Cerebellar nuclear complex (tissue), 1 donor: ENCODE results near the gene LHCGR.
"Not testable (repeated sequence)": the region's sequence is repeated elsewhere in the genome, so short reads cannot be mapped to it uniquely, and the experiment has no call there.

Source experiments
- DNase-seq, 2 experiments: peaks; one replicate each; lab custom pipeline; 2025; lab: John Stamatoyannopoulos, UW

The LHCGR gene

GRCh38 chr2:48709096-48710034 lies 46.2 kb downstream of the LHCGR start:
- no peak for DNase-seq

GRCh38 chr2:48707466-48707865 lies 48.1 kb downstream of the LHCGR start:
- no peak for DNase-seq

DNA sequence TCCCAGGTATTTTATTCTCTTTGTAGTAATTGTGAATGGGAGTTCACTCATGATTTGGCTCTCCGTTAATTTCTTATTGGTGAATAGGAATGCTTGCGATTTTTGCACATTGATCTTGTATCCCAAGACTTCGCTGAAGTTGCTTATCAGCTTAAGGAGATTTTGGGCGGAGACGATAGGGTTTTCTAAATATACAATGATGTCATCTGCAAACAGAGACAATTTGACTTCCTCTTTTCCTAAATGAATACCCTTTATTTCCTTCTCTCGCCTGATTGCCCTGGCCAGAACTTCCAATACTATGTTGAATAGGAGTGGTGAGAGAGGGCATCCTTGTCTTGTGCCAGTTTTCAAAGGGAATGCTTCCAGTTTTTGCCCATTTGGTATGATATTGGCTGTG lies 51.9 kb downstream of the LHCGR start:
- DNase-seq: not testable (repeated sequence)

GRCh38 chr2:48699348-48699930 lies 56.1 kb downstream of the LHCGR start:
- no peak for DNase-seq

- DNase-seq: no peak
Observed at GRCh38 chr2:48696881-48697280, 58.6 kb downstream of the LHCGR start.

DNA sequence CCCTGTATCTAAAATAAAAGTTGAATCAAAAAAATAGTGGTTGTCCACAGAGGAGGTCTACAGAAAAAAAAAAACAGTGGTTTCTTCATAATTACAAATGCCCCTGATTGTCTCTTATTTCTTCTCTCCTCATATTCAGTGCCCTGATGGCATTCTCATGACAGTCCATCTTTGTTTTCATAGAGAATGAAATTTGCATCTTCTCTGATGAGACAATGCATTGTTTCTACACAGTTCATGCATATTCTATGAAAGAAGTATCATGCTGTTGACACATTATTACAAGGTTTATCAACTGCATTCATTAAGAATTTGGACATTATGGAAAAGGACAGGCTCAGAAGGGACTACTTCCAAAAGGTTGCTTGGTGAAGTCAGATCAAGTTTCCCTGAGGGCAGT lies 59.5 kb downstream of the LHCGR start:
- DNase-seq: no peak

DNA sequence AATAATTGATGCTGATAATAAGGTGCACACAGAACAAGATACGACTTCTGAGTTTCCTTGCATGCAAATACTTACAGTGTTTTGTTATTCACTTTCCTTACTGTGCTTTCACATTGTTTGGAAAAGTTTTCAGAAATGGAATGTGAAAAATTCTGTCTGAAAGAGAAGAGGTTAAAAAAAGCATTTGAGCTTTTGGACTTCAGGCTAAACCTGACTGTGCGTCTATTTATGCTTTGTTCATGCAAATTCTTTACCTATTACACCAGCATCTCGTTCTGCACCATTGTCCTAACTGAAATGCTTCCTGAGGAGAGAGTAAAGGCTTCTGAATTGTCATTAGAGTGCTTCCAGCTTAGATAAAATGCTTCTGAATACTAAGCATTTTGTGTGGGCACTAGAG lies 61.4 kb downstream of the LHCGR start:
- DNase-seq: no peak

- no peak for DNase-seq
Observed at GRCh38 chr2:48693645-48694044, 61.9 kb downstream of the LHCGR start.

GRCh38 chr2:48693066-48693465 lies 62.5 kb downstream of the LHCGR start:
- no peak for DNase-seq

DNA sequence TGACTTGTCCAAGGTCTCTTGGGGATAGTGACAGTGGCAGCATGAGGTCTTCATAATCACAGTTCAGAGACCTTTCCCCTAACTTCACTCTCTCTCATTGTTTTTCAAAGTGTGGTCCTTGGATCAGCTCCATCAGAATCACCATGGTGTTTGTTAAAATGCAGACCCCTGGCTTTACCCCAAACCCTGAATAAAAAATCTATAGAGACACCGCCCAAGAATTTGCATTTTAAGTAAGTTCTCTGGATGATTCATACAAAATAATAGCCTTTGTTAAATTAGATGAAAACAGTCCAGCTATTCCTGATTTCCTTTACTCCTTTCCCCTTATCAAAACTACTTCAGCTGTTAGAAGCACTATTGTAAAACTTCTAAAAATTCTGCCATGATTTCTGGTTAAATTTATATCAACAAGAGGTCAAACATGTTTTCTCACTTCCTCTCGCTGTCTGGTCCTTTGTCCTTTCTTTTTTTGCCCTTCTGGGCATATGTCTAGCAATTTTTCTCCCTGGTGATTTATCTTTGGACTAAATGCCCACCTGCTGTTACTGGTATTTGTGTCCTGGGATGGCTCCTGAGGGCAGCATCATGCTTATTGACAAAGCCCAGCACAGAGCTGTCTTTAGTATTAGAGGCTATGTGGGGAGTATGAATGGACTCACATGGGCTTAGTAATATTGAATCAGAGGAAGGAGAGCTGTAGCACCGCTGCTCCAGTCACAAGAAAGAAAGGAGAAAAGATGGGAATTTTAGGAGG lies 63.4 kb downstream of the LHCGR start:
- no peak for DNase-seq

DNA sequence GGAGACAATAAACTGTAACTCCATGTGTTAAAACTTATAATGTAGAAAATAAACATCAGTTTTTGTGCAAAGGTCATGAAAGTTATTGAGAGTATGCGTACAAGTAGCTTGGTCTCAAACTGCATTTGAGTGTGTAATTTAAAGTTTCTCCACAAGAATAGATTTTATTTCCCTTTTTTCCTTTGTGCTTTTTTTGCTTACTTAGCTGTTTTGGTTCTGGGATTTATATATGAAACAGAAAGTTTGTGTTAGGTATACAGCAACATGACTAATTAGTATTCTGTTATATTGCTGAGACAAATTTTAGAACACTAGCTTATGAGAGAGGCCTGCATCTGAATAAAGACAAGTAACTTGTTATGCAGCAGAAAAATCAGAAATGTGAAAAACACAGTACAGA lies 70.4 kb downstream of the LHCGR start:
- no peak for DNase-seq

DNA sequence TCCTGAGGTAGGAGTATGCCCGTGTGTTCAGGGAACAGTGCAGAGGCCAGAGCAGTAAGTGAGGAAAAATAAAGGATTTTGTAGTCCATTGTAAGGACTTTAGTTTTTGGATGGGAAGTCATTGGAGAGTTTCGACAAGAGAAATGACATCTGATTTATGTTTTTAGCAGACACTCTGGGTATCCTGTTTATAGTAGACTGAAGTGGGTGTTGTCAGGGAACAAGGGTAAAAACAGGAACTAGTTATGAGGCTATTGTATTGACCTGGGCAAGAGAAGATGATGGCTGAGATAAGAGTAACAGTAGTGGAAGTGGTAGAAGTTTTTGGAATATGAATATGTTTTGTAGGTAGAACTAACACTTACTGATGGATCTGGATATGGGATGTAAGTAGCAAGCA lies 78.1 kb downstream of the LHCGR start:
- no peak for DNase-seq

DNA sequence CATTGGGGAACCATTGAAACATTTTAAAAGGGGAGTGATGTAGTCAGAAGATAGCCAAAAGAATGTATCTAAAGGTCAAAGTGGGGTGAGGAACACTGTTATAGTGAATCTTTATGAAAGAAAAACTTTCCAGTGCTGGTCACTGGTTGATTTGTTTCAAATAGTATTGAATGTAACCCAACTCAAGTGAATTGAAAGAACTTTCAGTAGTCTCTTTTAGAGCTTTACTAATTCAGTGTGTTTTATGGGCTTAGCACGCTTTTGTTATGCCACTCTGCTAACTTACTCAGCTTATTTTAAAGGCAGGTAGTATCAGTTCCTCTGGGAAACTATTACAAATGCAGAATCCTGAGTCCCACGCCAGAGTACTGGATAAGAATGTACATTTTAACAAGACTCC lies 80.6 kb downstream of the LHCGR start:
- DNase-seq: no peak

DNA sequence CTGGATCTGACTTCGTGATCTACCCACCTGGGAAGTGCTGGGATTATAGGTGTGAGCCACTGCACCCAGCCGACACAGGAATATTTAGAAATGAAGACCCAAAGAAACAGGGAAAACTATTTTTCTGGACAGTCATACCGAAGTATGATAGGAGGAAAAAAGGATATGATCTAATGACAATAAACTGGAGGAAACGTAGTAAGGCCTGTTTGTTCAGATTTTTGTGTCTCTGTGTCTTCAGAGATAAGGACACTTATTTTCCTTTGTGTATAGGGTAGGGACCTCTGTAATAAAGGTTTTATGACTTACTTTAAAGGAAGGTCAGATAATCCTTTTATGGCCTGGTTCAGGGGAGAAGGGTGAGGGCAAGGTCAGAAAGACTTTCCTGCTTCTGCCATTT lies 81.9 kb downstream of the LHCGR start:
- no peak for DNase-seq

DNA sequence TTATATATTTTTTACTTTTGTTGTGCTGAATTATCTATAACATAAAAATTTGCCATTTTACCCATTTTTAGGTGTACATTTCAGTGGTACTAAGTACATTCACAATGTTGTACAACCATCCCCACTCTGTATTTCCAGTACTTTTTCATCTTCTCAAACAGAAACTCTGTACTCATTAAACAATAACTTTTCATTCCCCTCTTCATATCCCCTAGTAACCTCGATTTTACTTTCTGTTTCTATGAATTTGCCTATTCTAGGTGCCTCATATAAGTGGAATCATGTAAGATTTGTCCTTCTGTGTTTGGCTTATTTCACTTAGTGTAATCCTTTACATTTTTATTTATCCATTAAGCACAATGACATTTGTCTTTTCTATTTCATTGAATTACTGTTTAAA lies 86.5 kb downstream of the LHCGR start:
- no peak for DNase-seq

DNA sequence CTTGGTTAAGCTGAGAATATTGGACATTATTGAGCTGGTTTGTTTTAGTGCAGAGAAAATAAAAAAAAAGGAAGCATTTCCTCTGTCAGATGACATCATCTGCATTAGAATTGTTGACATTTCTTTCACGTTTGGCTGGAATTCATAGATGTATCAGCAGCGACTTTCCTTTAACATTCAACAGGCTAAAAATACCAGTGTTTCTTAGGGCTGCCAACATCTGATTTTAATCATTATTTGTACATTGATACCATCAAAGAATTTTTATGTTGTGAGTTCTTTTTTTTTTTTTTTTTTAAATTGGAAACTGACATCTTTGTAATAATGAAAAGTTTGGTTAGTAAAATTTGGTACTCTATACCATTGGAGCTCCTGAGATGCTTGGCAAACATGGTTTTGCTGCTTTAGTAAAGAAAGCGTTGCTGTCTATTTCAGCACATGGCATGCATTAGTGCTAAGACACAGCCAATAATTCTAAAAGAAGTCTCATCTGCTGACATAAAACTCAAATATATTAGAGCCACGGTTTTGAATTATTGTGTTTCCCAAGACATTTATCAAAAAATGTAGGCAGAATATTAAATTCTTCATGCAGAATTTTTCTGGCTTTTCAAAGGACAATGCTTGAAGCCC lies 104.2 kb downstream of the LHCGR start:
- no peak for DNase-seq

DNA sequence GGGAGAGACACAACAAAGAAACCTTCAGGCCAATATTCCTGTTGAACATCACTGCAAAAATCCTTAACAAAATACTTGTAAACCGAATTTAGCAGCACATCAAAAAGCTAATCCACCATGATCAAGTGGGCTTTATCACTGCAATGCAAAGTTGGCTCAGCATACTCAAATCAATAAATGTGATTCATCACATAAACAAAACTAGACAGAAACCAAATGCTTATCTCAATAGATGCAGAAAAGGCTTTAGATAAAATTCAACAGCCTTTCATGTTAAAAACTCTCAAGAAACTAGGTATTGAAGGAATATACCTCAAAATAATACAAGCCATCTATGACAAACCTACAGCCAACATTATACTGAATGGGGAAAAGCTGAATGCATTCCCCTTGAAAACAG lies 117.3 kb downstream of the LHCGR start:
- DNase-seq: no peak
